GM21737 (cell line): Measurements from ENCODE around the gene TBCE.
"Not testable (repeated sequence)": the region's sequence is repeated elsewhere in the genome, so short reads cannot be mapped to it uniquely, and the experiment has no call there.

Experiments
- ATAC-seq: cut with Tn5 transposase; IDR thresholded peaks from one replicate; pipeline ENCODE4 v1.9.1; 2021; ENCODE audit warnings: mild to moderate bottlenecking, moderate library complexity; ENCODE audit not compliant: unreplicated experiment

TBCE gene

GRCh38 chr1:235351898-235352297, 15.3 kb upstream of the TBCE start:
- no peak for ATAC-seq

GRCh38 chr1:235357485-235358373, 9.5 kb upstream of the TBCE start:
- no peak for ATAC-seq

DNA sequence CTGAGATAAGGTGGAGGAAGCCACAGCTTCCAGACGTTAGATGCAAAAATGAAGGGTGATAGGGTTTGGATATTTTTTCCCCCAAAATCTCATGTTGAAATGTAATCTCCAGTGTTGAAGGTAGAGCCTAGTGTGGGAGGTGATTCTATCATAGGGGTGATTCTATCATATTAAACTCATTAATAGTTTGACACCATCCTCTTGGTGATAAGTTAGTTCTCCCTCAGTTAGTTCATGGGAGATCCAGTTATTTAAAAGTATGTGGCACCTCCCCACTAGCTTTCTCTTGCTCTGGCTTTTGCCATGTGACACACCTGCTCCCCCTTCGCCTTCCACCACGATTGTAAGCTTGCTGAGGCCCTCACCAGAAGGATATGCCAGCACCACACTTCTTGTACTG, 8.3 kb upstream of the TBCE start:
- no peak for ATAC-seq

- ATAC-seq = not testable (repeated sequence)
Observed at GRCh38 chr1:235364189-235364588, 3.0 kb upstream of the TBCE start.

- ATAC-seq = no peak
Observed at GRCh38 chr1:235366286-235366685, 941 bp upstream of the TBCE start.

DNA sequence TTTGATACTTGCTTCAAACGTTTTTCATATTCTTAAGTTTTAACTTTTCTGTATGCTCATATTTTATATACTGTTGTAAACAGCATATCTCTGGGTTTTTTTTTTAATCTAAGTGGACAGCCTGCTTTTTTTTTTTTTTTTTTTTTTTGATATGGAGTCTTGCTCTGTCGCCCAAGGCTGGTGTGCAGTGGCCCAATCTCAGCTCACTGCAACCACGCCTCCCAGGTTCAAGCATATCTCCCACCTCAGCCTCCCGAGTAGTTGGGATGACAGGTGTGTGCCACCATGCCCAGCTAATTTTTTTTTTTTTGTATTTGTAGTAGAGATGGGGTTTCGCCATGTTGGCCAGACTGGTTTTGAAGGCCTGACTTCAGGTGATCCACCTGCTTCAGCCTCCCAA, 1.2 kb downstream of the TBCE start:
- no peak for ATAC-seq

- no peak for ATAC-seq
Observed at GRCh38 chr1:235369802-235370201, 2.6 kb downstream of the TBCE start.

DNA sequence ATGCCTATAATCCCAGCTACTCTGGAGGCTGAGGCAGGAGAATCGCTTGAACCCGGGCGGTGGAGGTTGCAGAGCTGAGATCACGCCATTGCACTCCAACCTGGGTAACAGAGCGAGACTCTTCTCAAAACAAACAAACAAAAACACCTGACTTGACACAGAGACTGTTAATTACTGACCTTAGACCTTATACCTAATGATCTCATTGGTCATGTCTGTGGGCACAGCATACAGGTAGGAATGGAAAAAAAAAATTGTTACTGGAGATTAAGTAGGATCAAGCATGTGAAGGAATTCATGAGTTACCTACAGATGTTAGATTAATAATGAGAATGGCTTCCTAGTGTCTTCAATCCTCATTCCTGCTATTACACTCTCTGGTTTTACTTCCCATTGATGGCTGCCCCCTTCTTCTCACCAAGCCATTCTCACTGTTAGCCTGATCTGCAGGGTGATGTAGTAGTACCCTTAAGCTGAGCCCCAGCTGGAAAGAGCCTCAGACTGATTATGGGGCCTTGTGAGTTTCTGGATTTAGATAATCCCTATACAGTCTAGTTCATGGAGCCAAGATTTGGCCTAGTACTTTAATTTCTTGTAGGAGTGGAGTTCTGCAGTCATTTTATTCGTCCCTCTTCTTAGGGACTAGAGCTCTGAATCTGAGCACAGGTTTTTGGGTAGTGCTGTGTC, 8.8 kb downstream of the TBCE start:
- no peak for ATAC-seq

DNA sequence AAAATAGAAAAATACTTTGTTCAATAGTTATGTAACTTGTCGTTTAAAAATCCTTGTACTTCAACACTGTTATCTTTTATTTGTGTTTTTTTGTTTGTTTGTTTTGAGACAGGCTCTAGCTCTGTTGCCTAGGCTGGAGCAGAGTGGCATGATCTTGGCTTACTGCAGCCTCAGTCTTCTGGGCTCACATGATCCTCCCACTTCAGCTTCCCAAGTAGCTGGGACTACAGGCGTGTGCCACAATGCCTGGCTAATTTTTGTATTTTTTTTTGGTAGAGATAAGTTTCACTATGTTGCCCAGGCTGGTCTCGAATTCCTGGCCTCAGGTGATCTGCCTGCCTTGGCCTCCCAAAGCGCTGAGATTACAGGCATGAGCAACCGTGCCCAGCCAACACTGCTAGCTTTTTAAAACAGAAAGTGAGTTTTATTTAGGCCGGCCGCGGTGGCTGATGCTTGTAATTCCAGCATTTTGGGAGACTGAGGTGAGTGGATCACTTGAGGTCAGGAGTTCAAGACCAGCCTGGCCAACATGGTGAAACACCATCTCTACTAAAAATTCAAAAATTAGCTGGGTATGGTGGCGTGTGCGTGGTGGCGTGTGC, 11.0 kb downstream of the TBCE start:
- ATAC-seq = not testable (repeated sequence)

DNA sequence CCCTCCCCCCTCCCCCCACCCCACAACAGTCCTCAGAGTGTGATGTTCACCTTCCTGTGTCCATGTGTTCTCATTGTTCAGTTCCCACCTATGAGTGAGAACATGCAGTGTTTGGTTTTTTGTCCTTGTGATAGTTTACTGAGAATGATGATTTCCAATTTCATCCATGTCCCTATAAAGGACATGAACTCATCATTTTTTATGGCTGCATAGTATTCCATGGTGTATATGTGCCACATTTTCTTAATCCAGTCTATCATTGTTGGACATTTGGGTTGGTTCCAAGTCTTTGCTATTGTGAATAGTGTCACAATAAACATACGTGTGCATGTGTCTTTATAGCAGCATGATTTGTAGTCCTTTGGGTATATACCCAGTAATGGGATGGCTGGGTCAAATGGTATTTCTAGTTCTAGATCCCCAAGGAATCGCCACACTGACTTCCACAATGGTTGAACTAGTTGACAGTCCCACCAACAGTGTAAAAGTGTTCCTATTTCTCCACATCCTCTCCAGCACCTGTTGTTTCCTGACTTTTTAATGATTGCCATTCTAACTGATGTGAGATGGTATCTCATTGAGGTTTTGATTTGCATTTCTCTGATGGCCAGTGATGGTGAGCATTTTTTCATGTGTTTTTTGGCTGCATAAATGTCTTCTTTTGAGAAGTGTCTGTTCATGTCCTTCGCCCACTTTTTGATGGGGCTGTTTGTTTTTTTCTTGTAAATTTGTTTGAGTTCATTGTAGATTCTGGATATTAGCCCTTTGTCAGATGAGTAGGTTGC, 14.9 kb downstream of the TBCE start:
- ATAC-seq = not testable (repeated sequence)

- ATAC-seq = not testable (repeated sequence)
Observed at GRCh38 chr1:235385633-235386032, 18.4 kb downstream of the TBCE start.

DNA sequence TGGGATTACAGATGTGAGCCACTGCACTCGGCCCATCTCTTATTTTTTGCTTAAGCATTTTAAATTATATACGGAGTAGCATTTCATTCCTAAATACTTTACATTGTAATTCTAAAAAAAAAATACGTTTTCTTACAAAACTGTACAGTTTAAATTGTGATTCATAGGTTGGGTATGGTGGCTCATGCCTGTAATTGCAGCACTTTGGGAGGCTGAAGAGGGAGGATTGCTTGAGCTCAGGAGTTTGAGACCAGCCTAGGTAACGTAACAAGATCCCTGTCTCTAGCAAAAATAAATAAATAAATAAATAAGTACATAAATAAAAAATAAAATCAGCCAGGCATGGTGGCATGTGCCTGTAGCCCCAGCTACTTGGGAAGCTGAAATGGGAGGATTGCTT, 24.6 kb downstream of the TBCE start:
- no peak for ATAC-seq

GRCh38 chr1:235397733-235398132, 30.5 kb downstream of the TBCE start:
- no peak for ATAC-seq

DNA sequence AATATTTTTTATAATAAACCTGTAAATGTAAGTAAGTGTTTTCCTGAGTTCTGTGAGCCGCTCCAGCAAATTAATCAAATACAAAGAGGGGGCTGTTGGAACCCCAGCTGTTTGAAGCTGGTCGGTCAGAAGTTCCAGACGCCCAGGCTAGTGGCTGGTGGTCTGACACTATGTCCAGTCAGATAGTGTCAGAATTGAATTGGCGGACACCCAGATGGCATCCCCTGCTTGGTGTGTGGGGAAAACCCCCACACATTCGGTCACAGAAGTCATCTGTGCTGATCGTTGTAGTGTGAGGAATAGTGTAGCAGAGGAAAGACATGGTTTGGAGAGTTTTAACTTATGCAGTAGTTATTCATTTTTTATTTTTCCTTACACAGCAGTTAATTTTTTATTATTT, 32.4 kb downstream of the TBCE start:
- no peak for ATAC-seq

DNA sequence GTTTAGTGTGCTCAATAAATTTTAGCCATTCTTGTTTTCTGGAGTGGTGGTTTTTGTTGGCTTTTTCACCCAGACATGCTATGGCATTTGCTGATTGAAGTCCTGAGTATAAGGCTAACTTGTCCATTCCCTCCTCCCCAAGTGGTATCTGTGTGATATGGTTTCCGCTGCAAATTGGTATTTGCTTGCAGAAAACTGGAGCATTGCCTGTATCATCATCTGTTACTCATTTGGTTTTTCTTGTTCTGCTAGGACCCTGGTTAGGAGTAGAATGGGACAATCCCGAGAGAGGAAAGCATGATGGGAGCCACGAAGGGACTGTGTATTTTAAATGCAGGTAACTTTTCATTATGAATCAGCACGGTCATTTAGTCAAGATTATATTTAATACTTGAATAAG, 34.0 kb downstream of the TBCE start:
- ATAC-seq = no peak

- ATAC-seq = no peak
Observed at GRCh38 chr1:235402457-235403200, 35.4 kb downstream of the TBCE start.

- no peak for ATAC-seq
Observed at GRCh38 chr1:235403593-235403992, 36.4 kb downstream of the TBCE start.

DNA sequence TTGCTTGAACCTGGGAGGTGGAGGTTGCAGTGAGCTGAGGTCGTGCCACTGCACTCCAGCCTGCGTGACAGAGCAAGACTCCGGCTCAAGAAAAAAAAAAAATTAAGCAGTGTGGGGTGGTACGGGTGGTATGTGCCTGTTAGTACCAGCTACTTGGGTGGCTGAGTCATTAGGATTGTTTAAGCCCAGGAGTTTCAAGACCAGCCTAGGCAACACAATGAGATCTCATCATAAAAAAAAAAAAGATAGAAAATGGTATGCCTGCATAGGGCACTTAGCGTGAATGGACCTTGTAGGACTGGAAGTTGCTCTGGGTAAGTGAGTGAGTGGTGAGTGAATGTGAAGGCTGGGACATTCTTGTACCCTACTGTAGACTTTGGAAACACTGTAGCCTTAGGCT, 37.0 kb downstream of the TBCE start:
- no peak for ATAC-seq

DNA sequence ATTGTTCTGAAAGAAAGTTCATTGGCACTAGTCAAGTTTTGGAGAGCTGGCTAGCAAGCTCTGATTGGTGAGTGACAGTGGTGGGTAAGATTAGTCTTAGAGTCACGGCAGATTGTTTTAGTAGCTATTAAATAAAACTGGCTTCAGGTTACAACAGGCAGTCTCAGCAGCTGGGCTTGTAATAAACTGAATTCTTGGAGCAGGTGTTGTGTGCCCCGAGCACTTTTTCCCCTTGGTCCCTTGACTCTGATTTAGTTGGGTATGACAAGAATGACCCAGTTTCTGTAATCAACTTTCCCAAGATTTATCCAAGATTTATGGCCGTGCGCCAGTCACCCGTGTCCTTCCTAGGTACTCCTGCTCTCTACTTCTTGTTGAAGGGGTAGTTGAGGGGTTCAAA, 40.2 kb downstream of the TBCE start:
- no peak for ATAC-seq

- no peak for ATAC-seq
Observed at GRCh38 chr1:235408503-235408960, 41.3 kb downstream of the TBCE start.
